Neural cell (in vitro differentiated cells): ENCODE data around the gene ADIG.

Experiments
- CTCF ChIP-seq: fragments of 450-650 bp; IDR thresholded peaks from 2 replicates; pipeline ENCODE4 v1.5.1; 2014; ENCODE audit warnings: antibody characterized with exemption, mild to moderate bottlenecking, moderate library complexity; ENCODE audit not compliant: poor library complexity, severe bottlenecking
- EZH2 ChIP-seq: fragments of 200-600, 300-800 bp; shearing (Covaris generic), sonication (generic); IDR thresholded peaks from 2 replicates; pipeline ENCODE4 v1.6.1; 2014; ENCODE audit warnings: antibody characterized with exemption, low read length, borderline replicate concordance, mild to moderate bottlenecking; ENCODE audit not compliant: insufficient read depth, poor library complexity, severe bottlenecking
- RAD21 ChIP-seq: fragments of 450-650 bp; conservative IDR thresholded peaks from 2 replicates; pipeline ENCODE4 v1.6.1; 2014; ENCODE audit warnings: antibody characterized with exemption, mild to moderate bottlenecking, moderate library complexity

- no peak for TF ChIP-seq CTCF
- no peak for TF ChIP-seq EZH2
- no peak for TF ChIP-seq RAD21
These were observed 897 bp downstream of the ADIG start for GRCh38 chr20:38581830-38582358.
